HG03095 (cell line): ENCODE measurements around the gene TRIM31.
"Not testable (repeated sequence)": the region's sequence is repeated elsewhere in the genome, so short reads cannot be mapped to it uniquely, and the experiment has no call there.

ENCODE experiments used
- ATAC-seq: cut with Tn5 transposase; IDR thresholded peaks from one replicate; pipeline ENCODE4 v1.9.1; 2021; ENCODE audit warnings: moderate library complexity; ENCODE audit not compliant: unreplicated experiment

TRIM31 gene

DNA sequence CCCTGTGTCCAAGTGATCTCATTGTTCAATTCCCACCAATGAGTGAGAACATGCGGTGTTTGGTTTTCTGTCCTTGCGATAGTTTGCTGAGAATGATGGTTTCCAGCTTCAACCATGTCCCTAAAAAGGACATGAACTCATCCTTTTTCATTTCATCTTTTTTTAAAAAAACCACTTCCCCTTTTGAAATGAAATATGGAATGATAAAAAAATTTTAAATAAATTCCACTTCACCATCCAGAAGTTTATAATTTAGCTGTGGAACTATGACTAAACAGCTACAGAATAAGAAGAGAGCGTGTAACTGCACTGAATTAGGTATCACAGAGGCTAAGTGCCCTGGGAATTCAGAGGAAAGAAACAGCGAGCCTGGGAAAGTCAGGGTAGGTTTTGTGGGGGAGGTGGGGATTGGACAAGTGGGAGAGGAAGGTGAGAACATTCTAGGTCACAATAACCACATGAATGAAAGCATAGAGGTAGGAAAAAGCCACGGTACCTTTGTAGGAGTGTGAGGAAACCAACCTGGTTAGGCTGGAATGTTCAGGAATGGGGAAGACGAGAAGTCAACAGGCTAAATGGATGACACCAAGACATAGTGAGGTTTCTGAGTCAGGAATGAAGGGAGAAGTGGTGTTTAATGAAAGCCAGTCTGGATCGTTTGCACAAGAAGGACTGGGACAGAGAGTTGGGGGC, 37.1 kb upstream of the TRIM31 start:
- ATAC-seq, result no peak

DNA sequence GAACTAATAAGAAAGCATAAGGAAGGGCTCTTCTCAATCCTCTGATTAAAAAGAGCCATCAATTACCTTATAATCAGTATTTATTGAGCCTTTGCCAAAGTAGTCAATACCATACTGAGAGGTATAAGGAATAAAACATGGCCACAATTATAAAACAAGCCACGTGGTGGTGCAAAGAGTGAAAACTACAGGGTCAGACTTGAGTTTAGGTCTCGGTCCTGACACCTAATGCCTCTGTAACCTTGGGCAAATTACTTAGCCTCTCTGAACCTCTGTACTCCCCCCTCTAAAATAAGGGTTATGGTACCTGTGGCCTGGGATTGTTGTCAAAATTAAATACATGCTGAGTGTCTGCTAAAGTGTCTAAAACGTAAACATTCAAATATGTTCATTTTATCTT, 36.3 kb upstream of the TRIM31 start:
- no peak for ATAC-seq

DNA sequence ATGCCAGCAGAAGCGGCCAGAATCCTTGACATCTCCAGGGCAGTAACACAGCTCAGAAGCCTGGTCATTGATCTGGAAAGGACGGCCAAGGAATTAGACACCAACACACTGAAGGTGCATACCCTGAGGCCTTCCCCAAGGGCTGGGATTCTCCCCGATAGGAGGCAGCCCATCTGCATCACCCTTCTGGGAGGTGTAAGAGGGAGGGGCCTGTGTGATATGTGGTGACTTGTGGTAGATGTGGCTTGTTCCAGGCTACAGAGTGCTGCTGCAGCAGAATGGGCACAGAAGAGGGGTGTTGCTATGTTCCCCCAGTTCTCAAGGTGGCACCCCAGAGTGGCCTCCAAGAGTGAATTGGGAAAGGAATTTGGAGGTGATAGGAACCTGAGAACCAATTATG, 34.2 kb upstream of the TRIM31 start:
- ATAC-seq, result no peak

DNA sequence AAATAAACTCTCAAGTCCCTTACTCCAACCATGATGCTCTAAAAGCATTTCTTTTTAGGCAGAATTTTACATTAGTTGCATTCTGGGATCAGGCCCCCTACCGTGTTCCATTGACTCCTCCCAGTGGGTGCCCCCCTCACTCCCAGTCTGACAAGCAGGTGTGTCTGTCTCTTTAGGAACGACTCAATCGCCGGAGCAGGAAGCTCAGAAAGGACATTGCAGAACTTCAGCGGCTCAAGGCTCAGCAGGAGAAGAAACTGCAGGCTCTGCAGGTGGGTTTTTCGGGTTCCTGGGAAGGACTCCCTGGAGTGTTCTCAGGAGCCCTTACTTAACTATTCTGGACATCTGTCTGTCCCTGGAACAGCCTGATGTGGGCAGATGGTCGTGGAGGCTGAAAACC, 32.9 kb upstream of the TRIM31 start:
- ATAC-seq, result no peak

DNA sequence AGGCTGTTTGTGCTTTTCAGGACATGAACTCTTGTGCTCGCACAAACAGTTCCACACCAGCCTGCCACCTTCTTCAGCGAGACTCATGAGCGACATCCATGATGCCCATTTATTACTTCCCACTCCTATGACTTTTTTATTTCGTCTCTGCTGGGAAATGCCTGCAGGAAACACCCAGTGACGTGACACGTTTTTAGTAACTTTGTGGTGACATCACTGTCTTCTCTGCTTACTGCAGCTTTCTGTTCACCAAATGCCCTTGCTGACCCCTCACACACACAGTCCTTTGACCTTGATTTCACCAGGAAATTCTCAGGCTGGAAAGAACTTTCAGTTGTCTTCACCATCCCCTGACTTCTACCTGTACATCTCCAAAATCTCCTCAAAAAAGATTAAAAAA, 31.9 kb upstream of the TRIM31 start:
- ATAC-seq, result no peak

DNA sequence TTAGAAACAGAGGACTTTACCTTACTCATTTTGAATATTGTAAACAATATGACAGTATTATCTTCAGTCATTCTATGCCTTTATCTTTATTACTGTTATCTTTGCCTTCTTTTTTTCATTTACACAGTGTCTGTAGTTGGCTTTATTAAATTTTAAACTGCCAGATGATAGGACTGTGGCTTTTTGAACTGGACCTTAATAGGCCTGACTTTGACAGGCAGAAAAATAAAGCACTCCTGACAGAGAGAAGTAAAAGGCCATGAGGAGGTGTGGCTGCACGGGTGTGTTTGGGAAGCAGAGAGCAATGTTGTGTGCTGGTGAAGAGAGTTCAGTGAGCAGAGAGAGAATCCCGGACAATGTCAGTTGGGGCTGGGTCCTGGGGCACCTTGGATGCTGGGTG, 30.9 kb upstream of the TRIM31 start:
- no peak for ATAC-seq

DNA sequence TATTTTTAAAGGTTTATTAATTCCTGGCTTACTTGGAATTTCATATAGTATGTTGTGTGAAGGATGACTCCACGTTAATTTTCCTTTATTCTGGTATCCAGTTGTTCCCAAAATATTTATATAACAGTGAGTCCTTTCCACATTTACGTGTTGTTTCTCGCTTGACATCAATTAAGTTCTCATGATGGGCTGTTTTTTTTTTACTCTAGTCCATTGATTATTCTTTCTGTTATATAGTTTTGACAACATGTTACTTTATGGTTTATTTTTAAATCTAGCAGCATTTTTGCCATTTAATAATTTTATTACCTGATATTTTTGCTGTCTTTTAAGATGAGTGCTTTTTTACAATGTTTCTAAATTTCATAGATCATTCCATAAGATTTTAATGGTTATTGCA, 29.8 kb upstream of the TRIM31 start:
- ATAC-seq, result no peak

DNA sequence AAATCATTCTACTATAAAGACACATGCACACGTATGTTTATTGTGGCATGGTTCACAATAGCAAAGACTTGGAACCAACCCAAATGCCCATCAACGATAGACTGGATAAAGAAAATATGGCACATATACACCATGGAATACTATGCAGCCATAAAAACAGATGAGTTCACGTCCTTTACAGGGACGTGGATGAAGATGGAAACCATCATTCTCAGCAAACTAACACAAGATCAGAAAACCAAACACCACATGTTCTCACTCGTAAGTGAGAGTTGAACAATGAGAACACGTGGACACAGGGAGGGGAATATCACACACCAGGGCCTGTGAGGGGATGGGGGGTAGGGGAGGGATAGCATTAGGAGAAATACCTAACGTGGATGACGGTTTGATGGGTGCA, 27.4 kb upstream of the TRIM31 start:
- not testable (repeated sequence) for ATAC-seq

DNA sequence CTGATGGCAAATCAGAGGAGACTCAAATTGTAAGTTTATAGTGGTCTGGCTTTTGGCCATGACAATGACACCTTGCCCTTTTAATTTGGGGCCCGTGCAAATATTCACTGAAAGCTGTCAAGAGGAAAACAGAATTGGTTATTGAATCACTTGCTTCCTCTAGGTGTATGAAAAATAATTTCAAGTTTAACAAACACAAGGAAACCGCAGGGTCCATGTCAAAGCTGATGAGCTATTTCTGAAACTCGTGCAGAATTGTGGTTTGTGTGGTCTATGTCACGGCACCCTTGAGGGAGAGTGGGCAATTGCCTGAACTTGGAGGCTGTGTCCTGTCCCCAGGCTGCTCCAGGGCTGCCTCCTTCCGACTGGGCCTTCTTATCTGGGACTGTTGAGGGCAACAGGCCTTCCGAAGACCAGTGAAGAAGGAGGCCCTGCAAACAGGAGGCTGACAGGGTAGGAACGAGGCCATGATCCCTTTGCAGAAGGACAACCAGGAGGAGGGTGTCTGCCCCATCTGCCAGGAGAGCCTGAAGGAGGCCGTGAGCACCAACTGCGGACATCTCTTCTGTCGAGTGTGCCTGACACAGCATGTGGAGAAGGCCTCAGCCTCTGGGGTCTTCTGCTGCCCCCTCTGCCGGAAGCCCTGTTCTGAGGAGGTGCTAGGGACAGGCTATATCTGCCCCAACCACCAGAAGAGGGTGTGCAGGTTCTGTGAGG, 23.8 kb upstream of the TRIM31 start:
- no peak for ATAC-seq

DNA sequence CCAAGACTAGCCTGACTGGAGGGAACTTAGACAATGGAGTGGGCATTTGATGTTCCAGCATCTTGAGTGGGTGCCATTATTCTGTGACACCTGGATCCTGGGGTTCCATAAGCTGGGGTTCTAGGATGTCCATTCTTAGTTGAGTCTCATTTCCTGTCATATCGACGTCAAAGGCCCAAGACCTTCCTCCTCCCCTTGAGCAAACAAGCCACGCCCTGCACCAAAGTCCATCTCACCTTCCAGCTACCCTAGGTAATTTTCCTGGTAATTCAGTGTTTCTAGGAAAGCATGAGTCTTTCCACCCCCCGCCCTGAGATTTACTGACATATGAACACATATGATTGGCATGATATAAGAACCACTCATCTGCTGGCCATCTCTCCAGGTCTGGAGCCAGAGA, 22.9 kb upstream of the TRIM31 start, which contains the start of gene TRIM40:
Gene TRIM40 (plus strand): TSS at position 384 of the 400 bp plus-strand sequence. CDS start 897 bp downstream, outside the sequence.
- no peak for ATAC-seq

DNA sequence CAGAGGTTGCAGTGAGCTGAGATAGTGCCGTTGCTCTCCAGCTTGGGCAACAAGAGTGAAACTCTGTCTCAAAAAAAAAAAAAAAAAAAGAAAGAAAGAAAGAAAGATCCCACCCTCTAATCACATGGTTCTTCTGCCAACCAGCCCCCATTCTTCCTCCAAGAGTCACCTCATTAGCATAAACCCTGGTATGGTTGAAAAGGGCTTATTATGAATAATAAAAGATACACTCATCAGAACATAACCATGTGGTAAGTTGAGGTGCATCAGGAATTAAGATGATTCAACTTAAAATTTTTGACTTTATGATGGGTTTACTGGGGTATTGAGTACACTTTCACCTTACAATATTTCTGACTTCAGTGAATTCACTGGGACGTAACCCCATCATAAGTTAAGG, 22.3 kb upstream of the TRIM31 start:
- no peak for ATAC-seq

DNA sequence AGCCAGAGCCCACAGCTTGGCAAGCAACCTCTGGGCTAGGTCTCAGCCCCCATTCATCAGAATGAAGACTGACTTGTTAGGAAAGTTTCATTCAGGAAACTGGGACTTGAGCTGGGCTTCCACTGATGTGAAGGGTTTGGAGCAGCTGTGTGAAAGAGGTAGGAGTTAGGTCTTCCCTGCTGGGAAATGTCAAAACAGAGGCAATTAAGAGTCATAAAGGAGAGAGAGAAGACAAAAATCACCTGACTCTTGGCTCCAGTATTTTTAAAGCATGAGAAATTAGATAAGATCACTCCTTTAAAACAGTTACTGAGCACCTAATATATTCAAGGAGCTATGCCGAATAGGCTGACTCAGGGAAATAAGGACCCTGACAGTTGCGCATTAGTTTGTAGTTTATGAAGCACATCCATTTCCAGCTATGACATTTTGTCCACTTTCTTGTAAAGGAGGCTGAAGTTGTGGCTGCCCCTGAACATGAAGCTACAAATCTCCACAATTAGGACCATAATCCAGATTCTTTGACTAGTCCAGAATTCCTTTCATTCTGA, 19.1 kb upstream of the TRIM31 start:
- ATAC-seq, result no peak

DNA sequence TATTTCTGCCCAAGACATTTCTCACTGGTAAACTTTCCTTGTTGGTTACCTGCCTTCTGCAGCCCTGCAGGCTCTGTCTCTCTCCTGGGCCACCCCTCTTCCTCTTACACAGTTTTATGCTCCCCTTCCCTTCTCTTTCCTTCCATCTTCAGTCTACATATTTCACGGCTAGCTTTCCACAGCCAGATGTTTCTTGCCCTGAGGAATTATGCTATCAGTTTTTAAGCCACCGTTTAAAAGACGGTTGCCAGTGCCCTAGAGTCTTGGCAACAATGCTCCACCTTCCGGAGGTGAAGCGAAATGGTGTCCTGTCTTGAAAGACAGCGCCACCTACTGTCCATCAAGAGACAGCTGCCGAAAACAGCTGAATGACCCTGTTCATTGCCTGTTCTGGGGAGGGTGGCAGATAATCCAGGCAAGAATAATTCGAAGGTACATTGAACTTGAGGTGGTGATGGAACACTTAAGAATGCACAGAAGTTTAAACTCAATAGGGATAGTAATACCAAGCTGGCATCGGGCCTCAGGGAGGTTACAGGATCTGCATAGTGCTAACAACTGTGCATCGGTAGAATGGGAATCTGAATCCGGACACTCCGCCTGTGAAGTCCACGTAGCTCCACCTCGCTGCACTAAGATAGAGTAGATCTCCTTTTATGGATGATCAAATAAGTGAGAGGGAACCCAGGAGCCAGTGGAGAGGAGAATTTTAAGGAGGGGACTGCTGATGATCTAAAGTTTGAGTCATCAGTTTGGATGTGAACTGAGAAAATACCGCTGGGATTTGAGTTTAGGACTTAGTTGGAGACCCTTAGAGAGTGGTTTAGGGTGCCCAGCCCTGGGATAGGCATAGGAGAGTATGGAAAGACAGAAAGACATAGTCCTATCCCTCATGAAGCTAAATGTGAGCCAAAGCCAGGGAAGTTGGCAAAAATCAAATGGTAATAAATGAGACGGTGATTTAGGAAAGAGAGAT, 18.3 kb upstream of the TRIM31 start:
- ATAC-seq, result no peak

DNA sequence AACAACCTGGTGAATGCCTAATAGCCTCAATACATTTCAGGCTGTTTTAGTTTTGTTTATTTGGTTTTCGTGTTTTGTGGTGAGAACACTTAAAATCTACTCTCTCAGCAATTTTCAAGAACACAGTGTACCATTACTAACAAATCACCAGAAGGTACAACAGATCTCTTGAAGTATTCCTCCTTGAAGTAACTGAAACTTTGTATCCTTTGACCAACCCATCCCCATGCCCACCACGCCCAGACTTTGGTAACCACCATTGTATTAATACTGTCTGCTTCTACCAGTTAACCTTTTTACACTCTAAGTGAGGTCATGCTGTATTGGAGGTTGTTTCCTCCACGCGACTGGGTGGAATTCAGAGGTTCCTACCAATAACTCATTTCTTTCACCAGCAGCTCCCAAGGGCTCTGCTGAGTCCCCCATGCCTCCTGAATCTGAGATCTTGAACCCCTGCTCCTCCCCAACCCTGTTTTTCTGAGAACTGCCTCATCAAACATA, 17.3 kb upstream of the TRIM31 start:
- no peak for ATAC-seq

DNA sequence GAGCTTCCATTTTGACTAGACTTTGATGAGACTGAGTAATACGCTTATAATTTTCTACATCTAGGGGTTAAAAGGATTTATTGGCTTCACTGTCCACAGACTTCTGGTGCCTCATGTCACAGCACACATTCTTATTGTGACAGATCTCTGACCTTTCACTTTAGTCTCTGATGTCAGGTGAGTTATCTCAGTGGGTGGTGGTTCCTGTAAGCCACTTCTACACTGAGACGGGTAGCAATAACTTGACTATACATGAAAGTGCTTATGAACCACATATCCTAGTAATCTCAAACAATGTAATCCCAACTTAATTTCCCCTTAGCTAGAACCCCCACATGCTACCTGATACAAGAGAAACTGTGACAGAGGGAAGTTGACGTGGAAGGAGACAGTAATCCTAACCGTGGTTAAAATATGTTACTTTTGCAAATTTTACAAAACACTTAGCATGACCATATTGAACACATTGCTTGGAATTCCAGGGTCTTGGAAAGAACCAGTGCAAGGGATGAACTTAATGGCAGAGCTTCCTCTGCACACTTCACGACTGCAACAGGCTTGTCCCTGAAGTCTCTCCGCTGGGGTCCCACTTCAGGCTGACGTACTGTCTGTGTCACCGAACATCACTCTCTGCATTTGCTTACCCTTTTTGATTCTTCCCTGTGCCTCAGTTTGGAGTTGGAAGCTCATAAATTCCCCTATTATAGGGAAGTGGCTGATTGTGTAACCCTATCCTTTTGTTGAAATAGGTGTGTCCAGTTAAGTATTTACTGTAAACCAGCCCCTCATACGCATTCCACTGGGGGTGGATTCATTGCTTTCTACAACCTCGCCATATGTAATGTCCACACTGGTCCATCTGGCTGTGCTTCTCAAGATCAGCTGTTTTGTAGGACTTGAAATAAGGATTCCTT, 16.6 kb upstream of the TRIM31 start:
- no peak for ATAC-seq

DNA sequence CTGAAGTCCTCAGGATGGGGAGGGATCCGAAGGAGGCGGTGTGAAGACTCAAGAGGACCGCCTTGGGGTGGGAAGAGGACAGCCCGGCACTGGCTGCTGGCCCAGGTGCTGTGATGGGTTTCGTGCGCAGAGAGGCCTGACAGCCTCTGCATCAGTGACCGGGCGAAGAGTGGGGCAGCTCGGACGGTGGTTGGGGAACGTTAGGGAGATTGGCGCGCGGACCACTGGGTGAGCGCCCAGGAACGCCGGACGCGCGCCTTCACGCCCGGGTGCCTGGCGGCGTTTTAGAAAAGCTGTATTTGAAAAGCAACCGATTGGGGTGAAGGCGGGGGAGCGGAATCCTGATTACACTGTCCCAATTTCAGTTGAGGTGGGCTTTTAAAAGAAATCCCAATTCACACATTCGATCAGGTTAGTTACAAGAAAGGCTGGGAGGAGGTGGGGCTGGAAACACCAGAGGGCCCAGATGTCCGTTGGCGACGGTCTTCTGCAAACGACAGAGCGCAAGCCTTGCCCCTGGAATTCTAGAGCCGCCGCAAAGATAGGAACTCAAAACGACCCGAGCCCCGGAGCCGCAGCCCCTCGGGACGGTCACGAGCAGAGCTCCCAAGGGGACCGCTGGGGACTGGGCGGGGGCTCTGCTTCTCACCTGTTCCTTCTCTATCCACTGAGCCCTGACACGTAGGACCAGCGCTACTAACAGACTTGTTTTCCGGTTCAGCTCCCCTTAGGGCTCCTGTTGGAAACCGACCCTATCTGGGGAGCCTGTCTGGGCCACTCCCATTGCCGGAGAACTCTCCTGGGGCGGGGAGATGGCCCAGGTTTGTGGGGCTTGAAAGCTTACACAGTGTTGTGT, 14.6 kb upstream of the TRIM31 start:
- no peak for ATAC-seq

DNA sequence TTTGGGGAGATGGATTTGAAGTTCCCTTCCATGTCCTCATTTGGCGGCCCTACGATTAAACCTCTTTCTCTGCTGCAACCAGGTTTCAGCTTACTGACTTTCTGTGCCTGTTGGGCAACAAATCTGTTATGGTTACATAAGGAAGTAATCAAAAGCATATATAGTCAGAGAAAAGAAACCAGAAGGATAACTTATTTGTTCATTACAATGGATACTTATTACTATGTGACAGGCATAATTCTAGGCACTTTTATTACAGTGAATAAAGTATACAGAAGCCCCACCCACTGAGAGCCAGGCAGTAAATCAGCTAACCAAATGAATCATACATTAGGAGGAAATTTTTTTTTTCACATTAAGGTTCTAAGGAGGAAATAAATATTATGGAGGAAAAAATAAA, 9.6 kb upstream of the TRIM31 start:
- no peak for ATAC-seq

DNA sequence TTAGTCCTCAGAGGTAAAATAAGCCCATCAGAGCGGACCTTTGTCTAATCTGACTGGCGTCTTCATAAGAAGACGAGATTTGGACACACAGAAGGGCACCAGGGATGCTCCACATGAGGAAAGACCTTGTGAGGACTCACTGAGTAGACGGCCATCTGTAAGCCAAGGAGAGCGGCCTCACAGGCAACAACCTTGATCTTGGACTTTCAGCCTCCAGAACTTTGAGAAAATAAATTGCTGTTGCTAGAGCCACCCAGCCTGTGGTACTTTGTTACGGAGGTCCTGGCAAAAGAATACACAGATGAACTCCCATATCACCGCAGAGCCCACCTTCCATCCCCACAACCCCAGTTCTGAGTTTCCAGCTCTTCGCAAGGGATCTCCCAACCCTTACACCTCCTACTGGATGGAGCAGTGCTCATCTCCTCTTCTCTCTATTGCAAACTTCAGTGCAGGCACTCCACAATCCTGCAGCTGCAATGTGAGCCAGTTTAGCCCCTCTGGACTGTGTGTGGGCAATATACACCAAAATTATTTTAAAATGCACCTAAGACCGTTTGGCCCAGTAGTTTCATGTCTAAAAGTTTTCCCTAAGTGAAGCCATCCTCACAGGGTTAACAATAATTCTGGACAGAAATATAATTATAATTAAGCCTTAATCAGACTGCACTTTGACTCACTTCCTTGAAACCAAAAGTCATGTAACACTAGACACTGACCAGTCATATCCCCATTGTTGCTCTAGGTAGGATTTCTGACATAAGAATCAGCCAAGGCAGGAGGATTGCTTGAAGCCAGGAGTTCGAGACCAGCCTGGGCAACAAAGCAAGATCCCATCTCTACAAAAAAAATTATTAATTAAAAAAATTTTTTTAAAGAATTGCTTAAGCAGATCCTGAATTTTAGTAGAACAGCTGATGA, 8.8 kb upstream of the TRIM31 start:
- ATAC-seq, result no peak
